Gastrocnemius medialis (tissue), 4 donors: ENCODE results near the gene TMEM243.

Experiments
- POLR2A ChIP-seq, 2 donors: fragments of 450-650 bp; IDR thresholded peaks; one replicate each; pipeline ENCODE4 v1.6.1; 2017; ENCODE audit warnings: antibody characterized with exemption in 2 of 2, mild to moderate bottlenecking in 2 of 2, moderate library complexity in 2 of 2
- TF ChIP-seq, protein P1 (sequence below), 5 experiments: fragments of 450-650 bp in 3 of 5; fragments of 200-600 bp in 2 of 5; sonication (generic) in 2 of 5; IDR thresholded peaks in 4 of 5; conservative IDR thresholded peaks in 1 of 5; 1 replicate in 4 of 5; 2 replicates in 1 of 5; pipeline ENCODE4 v1.5.1; 2016 to 2019; ENCODE audit warnings: antibody characterized with exemption in 5 of 5, mild to moderate bottlenecking in 3 of 5, moderate library complexity in 3 of 5

DNA sequence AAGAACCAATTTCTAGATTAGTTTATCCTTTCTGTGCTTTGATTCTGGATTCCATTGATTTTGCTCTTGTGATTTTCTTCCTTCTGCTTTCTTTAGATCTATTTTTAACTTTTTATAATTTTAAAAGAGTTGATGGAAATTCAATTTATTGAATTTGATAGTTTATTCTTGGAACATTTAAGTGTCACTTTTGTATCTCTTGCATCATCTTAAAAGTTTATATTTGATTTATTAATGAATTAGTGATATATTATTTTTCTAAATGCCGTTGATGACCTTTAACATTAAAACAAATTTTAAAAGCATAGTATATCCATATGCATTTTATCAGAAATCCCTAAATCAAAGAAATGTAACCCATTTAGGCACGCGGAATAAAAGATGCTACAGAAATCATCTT is 40.4 kb downstream of the TMEM243 start:
- no peak for TF ChIP-seq POLR2A (IDR thresholded peaks at IDR 0.05)
- TF ChIP-seq, protein P1, sequence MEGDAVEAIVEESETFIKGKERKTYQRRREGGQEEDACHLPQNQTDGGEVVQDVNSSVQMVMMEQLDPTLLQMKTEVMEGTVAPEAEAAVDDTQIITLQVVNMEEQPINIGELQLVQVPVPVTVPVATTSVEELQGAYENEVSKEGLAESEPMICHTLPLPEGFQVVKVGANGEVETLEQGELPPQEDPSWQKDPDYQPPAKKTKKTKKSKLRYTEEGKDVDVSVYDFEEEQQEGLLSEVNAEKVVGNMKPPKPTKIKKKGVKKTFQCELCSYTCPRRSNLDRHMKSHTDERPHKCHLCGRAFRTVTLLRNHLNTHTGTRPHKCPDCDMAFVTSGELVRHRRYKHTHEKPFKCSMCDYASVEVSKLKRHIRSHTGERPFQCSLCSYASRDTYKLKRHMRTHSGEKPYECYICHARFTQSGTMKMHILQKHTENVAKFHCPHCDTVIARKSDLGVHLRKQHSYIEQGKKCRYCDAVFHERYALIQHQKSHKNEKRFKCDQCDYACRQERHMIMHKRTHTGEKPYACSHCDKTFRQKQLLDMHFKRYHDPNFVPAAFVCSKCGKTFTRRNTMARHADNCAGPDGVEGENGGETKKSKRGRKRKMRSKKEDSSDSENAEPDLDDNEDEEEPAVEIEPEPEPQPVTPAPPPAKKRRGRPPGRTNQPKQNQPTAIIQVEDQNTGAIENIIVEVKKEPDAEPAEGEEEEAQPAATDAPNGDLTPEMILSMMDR (IDR thresholded peaks at IDR 0.05 in 4 of 5, conservative IDR thresholded peaks at IDR 0.05 in 1 of 5), result no peak
